ENCODE measurements around the gene DTWD2. TPM values are rescaled to one million over a fixed set of nuclear protein-coding genes. Genes with fewer than 3 reads are reported as not detected.

DTWD2 gene
- total RNA-seq, 4 donors from 2014 or later: 7.1 to 10.5 (median 9.1) TPM

DNA sequence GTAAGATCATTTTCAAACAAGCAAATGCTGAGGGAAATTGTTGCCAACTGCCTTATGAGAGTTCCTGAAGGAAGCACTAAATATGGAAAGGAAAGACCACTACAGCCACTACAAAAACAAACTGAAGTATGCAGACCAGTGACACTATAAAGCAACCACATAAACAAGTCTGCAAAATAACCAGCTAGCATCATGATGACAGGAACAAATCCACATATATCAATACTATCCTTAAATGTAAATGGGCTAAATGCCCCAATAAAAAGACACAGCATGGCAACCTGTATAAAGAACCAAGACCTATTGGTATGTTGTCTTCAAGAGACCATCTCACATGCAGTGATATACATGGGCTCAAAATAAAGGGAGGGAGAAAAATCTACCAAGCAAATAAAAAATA, 113.2 kb downstream of the DTWD2 start:
- H3K36me3 ChIP-seq: no peaks in the 10 kb centered on the region
- intact Hi-C loops (cut with DNase I): no loop called here

DNA sequence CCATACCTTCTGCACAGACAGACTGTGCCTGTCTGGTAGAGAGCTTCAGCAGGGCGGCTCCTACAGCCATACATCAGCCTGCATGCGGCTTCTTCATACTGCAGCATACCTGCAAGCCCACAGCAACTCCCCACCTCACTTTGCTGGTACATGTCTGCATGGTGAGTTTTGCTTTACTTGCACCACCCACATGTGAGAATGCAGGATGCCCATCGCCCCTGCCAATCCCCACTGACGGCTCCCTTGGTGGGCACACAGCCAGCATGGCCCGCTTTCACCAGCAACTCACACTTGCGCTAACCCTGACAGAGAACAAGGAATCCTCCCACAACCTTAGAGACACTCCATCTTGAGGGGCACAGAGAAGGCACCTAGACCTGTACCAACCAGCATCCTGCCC, 114.9 kb downstream of the DTWD2 start:
- Histone ChIP-seq H3K27me3 (no peaks in the 10 kb centered on the region), H3K9me3 (peaks cover 0 to 41% (median 33%) of the 10 kb centered on the region in 4 donors), H3K4me1 (no peaks in the 10 kb centered on the region), H3K36me3 (no peaks in the 10 kb centered on the region), H3K4me3 (no peak overlapping the region), H3K27ac (replicated peaks in 1 of 4) (no peak overlapping the region)
- TF ChIP-seq, protein P1, sequence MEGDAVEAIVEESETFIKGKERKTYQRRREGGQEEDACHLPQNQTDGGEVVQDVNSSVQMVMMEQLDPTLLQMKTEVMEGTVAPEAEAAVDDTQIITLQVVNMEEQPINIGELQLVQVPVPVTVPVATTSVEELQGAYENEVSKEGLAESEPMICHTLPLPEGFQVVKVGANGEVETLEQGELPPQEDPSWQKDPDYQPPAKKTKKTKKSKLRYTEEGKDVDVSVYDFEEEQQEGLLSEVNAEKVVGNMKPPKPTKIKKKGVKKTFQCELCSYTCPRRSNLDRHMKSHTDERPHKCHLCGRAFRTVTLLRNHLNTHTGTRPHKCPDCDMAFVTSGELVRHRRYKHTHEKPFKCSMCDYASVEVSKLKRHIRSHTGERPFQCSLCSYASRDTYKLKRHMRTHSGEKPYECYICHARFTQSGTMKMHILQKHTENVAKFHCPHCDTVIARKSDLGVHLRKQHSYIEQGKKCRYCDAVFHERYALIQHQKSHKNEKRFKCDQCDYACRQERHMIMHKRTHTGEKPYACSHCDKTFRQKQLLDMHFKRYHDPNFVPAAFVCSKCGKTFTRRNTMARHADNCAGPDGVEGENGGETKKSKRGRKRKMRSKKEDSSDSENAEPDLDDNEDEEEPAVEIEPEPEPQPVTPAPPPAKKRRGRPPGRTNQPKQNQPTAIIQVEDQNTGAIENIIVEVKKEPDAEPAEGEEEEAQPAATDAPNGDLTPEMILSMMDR (IDR thresholded peaks at IDR 0.05): no peak
- no peak for TF ChIP-seq POLR2AphosphoS5 (IDR thresholded peaks at IDR 0.05)
- no peak for TF ChIP-seq EP300 (IDR thresholded peaks at IDR 0.05)
- no peak for TF ChIP-seq POLR2A (IDR thresholded peaks at IDR 0.05; ENCODE audit: low read depth)
- DNase-seq (ENCODE audit: extremely low spot score): no peak
- intact Hi-C loops (cut with DNase I): no loop called here
- WGBS: 96% methylated on average over 6 of the region's 6 CpGs

More for the DNA sequence above, 113.2 kb downstream of the DTWD2 start:
- Histone ChIP-seq H3K27ac (replicated peaks in 1 of 4) (no peak overlapping the region), H3K9me3 (peaks cover 0 to 51% (median 34%) of the 10 kb centered on the region in 4 donors), H3K4me3 (no peak overlapping the region), H3K4me1 (no peaks in the 10 kb centered on the region), H3K27me3 (no peaks in the 10 kb centered on the region)
- TF ChIP-seq POLR2A (IDR thresholded peaks at IDR 0.05; ENCODE audit: low read depth) (no peak), POLR2AphosphoS5 (IDR thresholded peaks at IDR 0.05) (no peak), EP300 (IDR thresholded peaks at IDR 0.05) (no peak)
- TF ChIP-seq, protein P1 (IDR thresholded peaks at IDR 0.05): no peak
- DNase-seq (ENCODE audit: extremely low spot score): no peak

DNA sequence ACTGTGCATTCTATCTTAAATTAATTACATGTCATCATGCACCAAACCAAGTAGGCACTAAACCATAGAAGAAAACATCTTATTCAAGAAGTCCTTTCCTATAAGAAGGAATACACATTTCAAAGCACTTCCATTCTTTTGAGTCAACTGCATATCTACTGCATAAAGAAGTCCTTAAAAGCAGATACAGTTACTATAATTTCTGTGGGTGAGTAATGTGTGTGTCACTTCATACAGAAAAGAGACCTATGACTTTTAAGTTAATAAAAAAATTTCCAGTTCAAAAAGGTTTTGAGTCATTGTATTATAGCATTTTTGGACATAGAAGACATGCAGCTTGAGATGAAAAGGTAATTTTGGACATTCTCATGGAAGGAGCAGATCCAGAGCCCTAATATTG, 125.0 kb downstream of the DTWD2 start:
- Histone ChIP-seq H3K36me3 (peaks cover 0 to 5% (median 0%) of the 10 kb centered on the region in 4 donors), H3K27me3 (no peaks in the 10 kb centered on the region), H3K4me3 (no peak overlapping the region), H3K9me3 (no peaks in the 10 kb centered on the region), H3K4me1 (no peaks in the 10 kb centered on the region), H3K27ac (replicated peaks in 1 of 4) (no peak overlapping the region)
- intact Hi-C loops (cut with DNase I): no loop called here
- DNase-seq (ENCODE audit: extremely low spot score): no peak
- no peak for TF ChIP-seq POLR2AphosphoS5 (IDR thresholded peaks at IDR 0.05)
- TF ChIP-seq POLR2A (IDR thresholded peaks at IDR 0.05; ENCODE audit: low read depth): no peak
- TF ChIP-seq, protein P1 (IDR thresholded peaks at IDR 0.05): no peak
- no peak for TF ChIP-seq EP300 (IDR thresholded peaks at IDR 0.05)

DNA sequence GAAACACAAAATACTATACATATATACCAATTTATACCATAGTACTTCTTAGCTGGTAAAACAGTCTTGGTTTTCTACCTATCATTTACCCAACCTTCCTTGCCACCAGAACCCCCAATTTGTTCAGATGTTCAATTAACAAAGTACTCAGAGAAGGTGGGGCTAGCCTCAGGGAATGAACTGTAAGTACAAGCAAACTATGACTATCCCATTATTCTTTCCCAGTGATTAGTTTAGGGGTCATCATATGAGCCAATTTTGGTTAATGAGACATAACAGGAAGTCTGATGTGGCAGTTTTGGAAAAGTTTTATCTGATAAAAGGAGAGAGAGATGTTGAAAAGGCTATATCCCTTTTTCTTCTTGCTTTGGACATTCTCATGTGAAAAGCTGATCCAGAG, 125.8 kb downstream of the DTWD2 start:
- TF ChIP-seq POLR2AphosphoS5 (IDR thresholded peaks at IDR 0.05) (no peak), EP300 (IDR thresholded peaks at IDR 0.05) (no peak), POLR2A (IDR thresholded peaks at IDR 0.05; ENCODE audit: low read depth) (no peak)
- TF ChIP-seq, protein P1 (IDR thresholded peaks at IDR 0.05): no peak
- peaks cover 0 to 5% (median 0%) of the 10 kb centered on the region in 4 donors for H3K36me3 ChIP-seq
- no peaks in the 10 kb centered on the region for H3K9me3 ChIP-seq
- intact Hi-C loops (cut with DNase I): no loop called here
- H3K27me3 ChIP-seq: no peaks in the 10 kb centered on the region
- DNase-seq (ENCODE audit: extremely low spot score): no peak
- H3K27ac ChIP-seq (replicated peaks in 1 of 4): no peak overlapping the region
- no peak overlapping the region for H3K4me3 ChIP-seq
- H3K4me1 ChIP-seq: no peaks in the 10 kb centered on the region

DNA sequence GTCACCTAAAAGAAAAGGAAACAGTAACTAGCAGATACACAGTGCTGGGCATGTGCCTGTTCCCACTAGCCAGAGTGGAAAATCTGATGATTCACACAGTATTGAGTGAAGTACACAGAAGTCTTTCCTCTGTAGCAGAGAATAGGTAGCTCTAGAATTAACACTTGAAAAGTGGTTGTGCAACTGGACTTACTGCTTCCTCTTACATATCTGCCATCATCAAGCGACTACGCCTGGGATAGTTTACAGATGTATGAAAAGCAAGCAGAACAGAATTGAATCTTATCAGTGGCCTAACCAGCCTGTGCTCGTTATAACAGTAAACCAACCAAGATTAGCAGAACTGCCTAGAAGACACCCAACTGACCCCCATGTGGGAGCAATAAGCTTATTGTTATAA, 130.6 kb downstream of the DTWD2 start:
- no peaks in the 10 kb centered on the region for H3K9me3 ChIP-seq
- intact Hi-C loops (cut with DNase I): no loop called here
- no peak overlapping the region for H3K4me3 ChIP-seq
- TF ChIP-seq POLR2A (IDR thresholded peaks at IDR 0.05; ENCODE audit: low read depth) (no peak), POLR2AphosphoS5 (IDR thresholded peaks at IDR 0.05) (no peak), EP300 (IDR thresholded peaks at IDR 0.05) (no peak)
- TF ChIP-seq, protein P1 (IDR thresholded peaks at IDR 0.05): no peak
- WGBS: 73% methylated on average over 3 of the region's 3 CpGs
- H3K27ac ChIP-seq (replicated peaks in 1 of 4): no peak overlapping the region
- H3K27me3 ChIP-seq: no peaks in the 10 kb centered on the region
- DNase-seq (ENCODE audit: extremely low spot score): no peak
- H3K4me1 ChIP-seq: no peaks in the 10 kb centered on the region
- H3K36me3 ChIP-seq: peaks cover 0 to 5% (median 0%) of the 10 kb centered on the region in 4 donors

Measured in esophagus muscularis mucosa (tissue), 4 donors.